Measurements from ENCODE around the gene UPK1A. TPM values are rescaled to one million over a fixed set of nuclear protein-coding genes. Genes with fewer than 3 reads are reported as not detected.

The UPK1A gene
- total and polyA plus RNA-seq, 4 experiments from 2014 or later: 0.55 to 0.72 TPM; not detected in 2

DNA sequence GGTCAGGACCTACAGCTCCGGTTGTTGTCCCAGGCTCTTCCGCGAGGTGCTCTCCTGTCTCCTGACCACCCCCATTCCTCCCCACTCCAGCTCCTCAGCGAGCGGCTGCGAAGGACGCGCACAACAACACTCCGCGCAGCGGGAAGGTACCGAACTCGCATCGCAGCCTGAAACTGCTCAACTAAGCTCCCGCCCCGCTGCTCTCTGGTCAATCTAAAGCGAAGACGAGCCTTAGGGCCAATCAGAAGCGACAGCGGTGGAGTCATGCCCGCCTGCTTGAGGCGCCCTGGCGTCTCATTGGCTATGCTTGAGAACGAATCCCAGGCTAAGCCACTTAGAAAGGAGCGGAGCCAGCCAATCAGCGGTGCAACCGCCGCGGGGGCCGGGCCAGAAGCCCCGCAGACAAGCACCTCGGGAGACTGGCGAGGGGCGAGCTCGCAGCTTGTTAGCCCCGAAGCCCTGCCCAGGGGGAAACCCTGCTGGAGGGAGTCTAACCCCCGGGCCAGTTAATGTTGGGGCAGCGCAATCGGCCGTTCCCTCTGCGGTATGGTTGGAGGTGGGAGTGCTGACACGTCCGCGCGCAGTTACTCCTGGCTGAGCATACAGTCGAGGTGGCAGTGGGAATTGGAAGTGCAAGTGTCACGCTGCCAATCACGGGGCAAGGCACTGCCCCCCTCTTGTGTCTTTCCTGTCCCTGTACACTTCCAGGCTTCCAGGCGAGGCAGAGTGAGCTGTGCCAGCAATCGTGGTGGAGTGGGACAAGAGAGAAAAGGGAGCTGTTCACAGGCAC lies 36.1 kb downstream of the UPK1A start:
- H3K9me3 ChIP-seq (ENCODE audit: control insufficient read depth in 1 of 2, low read length in 2 of 2): no peaks in the 10 kb centered on the region
- H3K36me3 ChIP-seq (ENCODE audit: insufficient read depth, low read length): no peaks in the 10 kb centered on the region
- peak overlapping the region; percentile 90 to 98 (median 95) for H3K27ac Mint-ChIP-seq
- ChIA-PET CTCF (ENCODE audit: partially characterized antibody) (interaction anchor here (0.6 to 2.1 kb wide), 7 partner anchors 8 to 192 kb away, joined by 3 to 11 read pairs (median 3); no protein-coding TSS in a partner anchor), POLR2A (ENCODE audit: partially characterized antibody) (interaction anchor here (0.8 to 4.2 kb wide), 14 partner anchors 11 to 247 kb away, joined by 3 to 61 read pairs (median 6); partner anchors contain the start of genes COX6B1, HAUS5, IGFLR1 and LIN37)
- H3K27me3 ChIP-seq (ENCODE audit: insufficient read depth, low read length): no peaks in the 10 kb centered on the region
- peak; percentile 88 to 97 (median 91) for DNase-seq
- peaks cover 3 to 9% (median 7%) of the 10 kb centered on the region in 4 donors for H3K4me1 Mint-ChIP-seq
- H3K27me3 Mint-ChIP-seq: peaks cover 2 to 5% of the 10 kb centered on the region in 2 donors
- H3K4me3 Mint-ChIP-seq: peak overlapping the region; percentile 90 to 100 (median 98)
- peaks cover 0 to 3% of the 10 kb centered on the region in 2 donors for H3K36me3 Mint-ChIP-seq
- peak overlapping the region; percentile 92 to 95 for H3K4me3 ChIP-seq (ENCODE audit: low read length in 2 of 2)
- H3K27ac ChIP-seq (ENCODE audit: low read depth, low read length): peak overlapping the region; percentile 39
- H3K4me1 ChIP-seq (ENCODE audit: insufficient read depth, low read length): peaks cover 11% of the 10 kb centered on the region
- peaks cover 0 to 1% (median 0%) of the 10 kb centered on the region in 8 donors for H3K9me3 Mint-ChIP-seq
- intact Hi-C loops (cut with micrococcal nuclease): loop anchor here (1.0 kb wide), 3 partner anchors 9 to 43 kb away; partner anchors contain the start of genes PSENEN and U2AF1L4

DNA sequence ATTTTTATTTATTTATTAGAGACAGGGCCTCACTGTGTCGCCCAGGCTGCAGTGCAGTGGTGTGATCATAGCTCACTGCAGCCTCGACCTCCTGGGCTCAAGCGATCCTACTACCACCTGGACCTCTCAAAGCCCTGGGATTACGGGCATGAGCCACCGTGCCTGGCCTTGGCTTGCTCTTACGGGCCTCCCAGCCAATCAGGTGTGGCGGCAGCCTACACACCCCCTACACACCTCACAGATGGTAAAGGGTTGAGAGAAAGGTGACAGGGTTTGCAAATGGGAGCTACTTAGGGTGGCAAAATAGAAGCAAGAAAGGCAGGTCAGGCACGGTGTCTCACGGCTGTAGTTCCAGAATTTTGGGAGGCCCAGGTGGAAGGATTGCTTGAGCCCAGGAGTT lies 37.0 kb downstream of the UPK1A start:
- no peak for DNase-seq
- intact Hi-C loops (cut with micrococcal nuclease): no loop called here
- Histone ChIP-seq H3K9me3 (ENCODE audit: control insufficient read depth in 1 of 2, low read length in 2 of 2) (no peaks in the 10 kb centered on the region), H3K27me3 (ENCODE audit: insufficient read depth, low read length) (no peaks in the 10 kb centered on the region), H3K36me3 (ENCODE audit: insufficient read depth, low read length) (no peaks in the 10 kb centered on the region), H3K27ac (ENCODE audit: low read depth, low read length) (no peak overlapping the region), H3K4me1 (ENCODE audit: insufficient read depth, low read length) (peaks cover 11% of the 10 kb centered on the region), H3K4me3 (ENCODE audit: low read length in 2 of 2) (no peak overlapping the region)
- H3K27me3 Mint-ChIP-seq: peaks cover 2 to 5% of the 10 kb centered on the region in 2 donors
- H3K36me3 Mint-ChIP-seq: peaks cover 0 to 3% of the 10 kb centered on the region in 2 donors
- POLR2A ChIA-PET (ENCODE audit: partially characterized antibody): interaction anchor here (1.1 to 4.2 kb wide), 8 partner anchors 10 to 59 kb away, joined by 3 to 61 read pairs (median 14); partner anchors contain the start of genes COX6B1, IGFLR1, LIN37 and PSENEN
- CTCF ChIA-PET (ENCODE audit: partially characterized antibody): interaction anchor here (1.1 to 2.1 kb wide), 5 partner anchors 9 to 193 kb away, joined by 3 to 11 read pairs (median 4); no protein-coding TSS in a partner anchor
- H3K9me3 Mint-ChIP-seq: peaks cover 0 to 1% (median 0%) of the 10 kb centered on the region in 8 donors
- peak overlapping the region in 2 of 8 donors; percentile 17 to 100 for H3K4me3 Mint-ChIP-seq
- peaks cover 3 to 9% (median 7%) of the 10 kb centered on the region in 4 donors for H3K4me1 Mint-ChIP-seq
- no peak overlapping the region for H3K27ac Mint-ChIP-seq

DNA sequence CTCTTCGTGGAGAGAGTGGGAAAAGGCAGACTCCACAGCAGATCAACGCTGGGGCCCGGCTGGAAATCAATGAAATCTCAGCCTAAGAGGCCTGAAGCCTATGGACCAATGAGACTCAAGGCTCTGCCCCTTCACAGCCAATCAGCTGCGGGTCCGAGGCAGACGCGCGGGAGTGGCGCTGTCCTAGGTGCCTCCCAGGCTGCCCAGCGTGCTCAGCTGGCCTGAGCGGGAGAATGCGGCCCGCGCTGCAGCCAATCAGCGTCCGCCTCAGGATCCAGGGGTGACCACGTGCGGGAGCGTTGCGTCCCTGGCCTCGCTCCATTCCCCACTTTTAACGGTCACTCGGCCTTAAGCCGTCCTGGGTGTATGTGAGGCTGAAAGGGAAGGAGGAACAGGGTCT lies 37.9 kb downstream of the UPK1A start, which contains the start of gene ZBTB32:
TSS of gene ZBTB32 (plus strand) at position 341 of the 400 bp plus-strand sequence. CDS start 10,069 bp downstream, outside the sequence.
- peaks cover 0 to 1% (median 0%) of the 10 kb centered on the region in 8 donors for H3K9me3 Mint-ChIP-seq
- peaks cover 0 to 3% of the 10 kb centered on the region in 2 donors for H3K36me3 Mint-ChIP-seq
- H3K4me3 ChIP-seq (ENCODE audit: low read length in 2 of 2): no peak within 1 kb of the TSS
- no peaks in the 10 kb centered on the region for H3K27me3 ChIP-seq (ENCODE audit: insufficient read depth, low read length)
- ChIA-PET CTCF (ENCODE audit: partially characterized antibody) (interaction anchor here (1.1 to 2.1 kb wide), 3 partner anchors 10 to 12 kb away, joined by 4 to 11 read pairs (median 5); no protein-coding TSS in a partner anchor), POLR2A (ENCODE audit: partially characterized antibody) (interaction anchor here (1.1 to 4.2 kb wide), 3 partner anchors 9 to 41 kb away, joined by 3 to 61 read pairs (median 26); partner anchors contain the start of genes IGFLR1, PSENEN and U2AF1L4)
- H3K4me1 Mint-ChIP-seq: peaks cover 3 to 9% (median 7%) of the 10 kb centered on the region in 4 donors
- H3K9me3 ChIP-seq (ENCODE audit: control insufficient read depth in 1 of 2, low read length in 2 of 2): no peaks in the 10 kb centered on the region
- DNase-seq: no peak
- peak within 1 kb of the TSS in 2 of 7 donors; percentile 29 to 52 for H3K27ac Mint-ChIP-seq
- H3K27me3 Mint-ChIP-seq: peaks cover 2 to 5% of the 10 kb centered on the region in 2 donors
- no peaks in the 10 kb centered on the region for H3K36me3 ChIP-seq (ENCODE audit: insufficient read depth, low read length)
- H3K4me1 ChIP-seq (ENCODE audit: insufficient read depth, low read length): peaks cover 11% of the 10 kb centered on the region
- H3K27ac ChIP-seq (ENCODE audit: low read depth, low read length): no peak within 1 kb of the TSS
- intact Hi-C loops (cut with micrococcal nuclease): no loop called here
- peak within 1 kb of the TSS in 2 of 8 donors; percentile 17 to 25 for H3K4me3 Mint-ChIP-seq

DNA sequence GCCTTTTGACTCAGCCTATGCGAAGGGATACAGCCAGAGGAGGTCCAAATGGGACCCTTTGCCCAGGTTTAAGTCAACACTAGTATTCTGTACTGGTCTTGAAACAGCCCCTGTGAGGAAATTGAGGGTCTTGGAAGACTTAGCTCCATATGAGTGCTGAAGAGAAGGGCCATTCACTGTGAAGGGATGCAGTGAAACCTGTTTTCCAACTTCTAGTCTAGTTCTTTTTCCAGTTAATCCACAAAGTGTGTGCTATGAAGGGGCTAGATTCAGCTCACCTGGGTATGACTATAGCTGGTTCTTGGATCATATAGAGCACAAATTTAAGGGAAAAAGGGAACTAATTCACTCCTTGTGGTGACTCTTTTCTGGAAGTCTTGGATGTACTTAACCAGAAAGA lies 42.1 kb downstream of the UPK1A start:
- CTCF ChIA-PET (ENCODE audit: partially characterized antibody): no interaction called here
- peaks cover 34% of the 10 kb centered on the region for H3K4me1 ChIP-seq (ENCODE audit: insufficient read depth, low read length)
- POLR2A ChIA-PET (ENCODE audit: partially characterized antibody): interaction anchor here (0.8 to 1.3 kb wide), 2 partner anchors 8 to 250 kb away, joined by 3 read pairs; no protein-coding TSS in a partner anchor
- H3K36me3 ChIP-seq (ENCODE audit: insufficient read depth, low read length): no peaks in the 10 kb centered on the region
- no peaks in the 10 kb centered on the region for H3K27me3 Mint-ChIP-seq
- intact Hi-C loops (cut with micrococcal nuclease): no loop called here
- no peak overlapping the region for H3K4me3 ChIP-seq (ENCODE audit: low read length in 2 of 2)
- H3K4me1 Mint-ChIP-seq: peaks cover 18 to 33% (median 24%) of the 10 kb centered on the region in 4 donors
- no peak for DNase-seq
- H3K9me3 Mint-ChIP-seq: no peaks in the 10 kb centered on the region
- H3K9me3 ChIP-seq (ENCODE audit: control insufficient read depth in 1 of 2, low read length in 2 of 2): no peaks in the 10 kb centered on the region
- no peak overlapping the region for H3K27ac Mint-ChIP-seq
- H3K27ac ChIP-seq (ENCODE audit: low read depth, low read length): no peak overlapping the region
- no peaks in the 10 kb centered on the region for H3K36me3 Mint-ChIP-seq
- H3K27me3 ChIP-seq (ENCODE audit: insufficient read depth, low read length): no peaks in the 10 kb centered on the region
- H3K4me3 Mint-ChIP-seq: no peak overlapping the region

DNA sequence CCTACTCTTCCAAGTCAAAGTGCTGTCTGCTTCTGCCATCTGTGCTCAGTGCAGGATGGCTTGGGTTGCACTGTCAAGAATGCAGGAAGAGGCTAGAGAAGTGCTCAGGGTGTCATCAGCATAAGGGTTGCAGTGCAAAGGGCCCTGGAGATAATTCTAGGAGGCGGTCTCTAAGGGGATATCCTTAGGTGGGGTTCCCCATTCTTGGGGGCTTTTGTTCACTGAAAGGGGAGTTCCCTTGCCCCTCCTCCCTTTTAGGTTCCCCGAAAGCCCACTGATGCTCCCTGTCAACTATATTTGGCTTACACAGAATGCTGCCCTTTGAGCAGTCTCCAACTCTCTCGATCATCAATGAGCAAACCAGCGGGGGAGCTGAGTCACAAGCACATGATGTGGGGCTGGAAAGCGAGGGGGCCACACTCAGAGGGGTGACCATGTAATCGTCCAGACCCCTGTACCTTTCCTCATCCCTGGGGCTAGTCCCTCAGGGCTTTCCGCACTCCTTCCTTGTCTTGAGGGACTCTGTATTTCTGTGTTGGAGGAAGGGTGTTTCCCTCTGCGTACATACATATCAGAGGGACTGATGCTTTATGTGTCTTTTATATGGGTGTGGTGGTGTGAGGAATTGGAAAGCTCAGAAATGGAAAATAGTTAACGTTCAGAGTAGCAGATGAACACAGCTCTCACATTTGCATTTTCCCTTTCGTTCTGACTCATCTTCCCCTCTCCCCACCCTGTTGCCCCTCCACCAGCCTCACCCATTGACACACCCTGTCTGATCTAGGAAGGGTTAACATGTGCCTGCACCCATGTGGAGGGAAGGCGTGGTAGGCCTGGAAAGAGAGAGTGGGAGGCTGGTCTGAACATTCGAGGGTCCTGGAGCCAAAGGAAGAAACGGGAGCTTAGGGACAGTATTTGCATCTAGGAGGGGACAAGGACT lies 44.7 kb downstream of the UPK1A start:
- Histone ChIP-seq H3K36me3 (ENCODE audit: insufficient read depth, low read length) (no peaks in the 10 kb centered on the region), H3K9me3 (ENCODE audit: control insufficient read depth in 1 of 2, low read length in 2 of 2) (no peaks in the 10 kb centered on the region), H3K4me1 (ENCODE audit: insufficient read depth, low read length) (peaks cover 60% of the 10 kb centered on the region), H3K4me3 (ENCODE audit: low read length in 2 of 2) (peak overlapping the region in 1 of 2 donors; percentile 11), H3K27me3 (ENCODE audit: insufficient read depth, low read length) (no peaks in the 10 kb centered on the region), H3K27ac (ENCODE audit: low read depth, low read length) (peak overlapping the region; percentile 40)
- CTCF ChIA-PET (ENCODE audit: partially characterized antibody): interaction anchor here (3.1 to 6.0 kb wide), 2 partner anchors 14 to 17 kb away, joined by 10 to 54 read pairs; no protein-coding TSS in a partner anchor
- Mint-ChIP-seq H3K9me3 (peaks cover 0 to 1% (median 0%) of the 10 kb centered on the region in 8 donors), H3K4me3 (peak overlapping the region in 3 of 8 donors; percentile 21 to 67 (median 57)), H3K27ac (peak overlapping the region; percentile 59 to 83 (median 74)), H3K27me3 (no peaks in the 10 kb centered on the region), H3K36me3 (no peaks in the 10 kb centered on the region), H3K4me1 (peaks cover 35 to 56% (median 47%) of the 10 kb centered on the region in 4 donors)
- POLR2A ChIA-PET (ENCODE audit: partially characterized antibody): interaction anchor here (0.6 to 6.3 kb wide), 2 partner anchors 8 to 327 kb away, joined by 3 to 61 read pairs; partner anchors contain the start of gene ZBTB32
- DNase-seq: peak in 2 of 5 donors; percentile 5 to 58
- intact Hi-C loops (cut with micrococcal nuclease): no loop called here

All from CD4-positive, alpha-beta memory T cell (primary cell).